Measurements from ENCODE around the gene MMP28.

DNA sequence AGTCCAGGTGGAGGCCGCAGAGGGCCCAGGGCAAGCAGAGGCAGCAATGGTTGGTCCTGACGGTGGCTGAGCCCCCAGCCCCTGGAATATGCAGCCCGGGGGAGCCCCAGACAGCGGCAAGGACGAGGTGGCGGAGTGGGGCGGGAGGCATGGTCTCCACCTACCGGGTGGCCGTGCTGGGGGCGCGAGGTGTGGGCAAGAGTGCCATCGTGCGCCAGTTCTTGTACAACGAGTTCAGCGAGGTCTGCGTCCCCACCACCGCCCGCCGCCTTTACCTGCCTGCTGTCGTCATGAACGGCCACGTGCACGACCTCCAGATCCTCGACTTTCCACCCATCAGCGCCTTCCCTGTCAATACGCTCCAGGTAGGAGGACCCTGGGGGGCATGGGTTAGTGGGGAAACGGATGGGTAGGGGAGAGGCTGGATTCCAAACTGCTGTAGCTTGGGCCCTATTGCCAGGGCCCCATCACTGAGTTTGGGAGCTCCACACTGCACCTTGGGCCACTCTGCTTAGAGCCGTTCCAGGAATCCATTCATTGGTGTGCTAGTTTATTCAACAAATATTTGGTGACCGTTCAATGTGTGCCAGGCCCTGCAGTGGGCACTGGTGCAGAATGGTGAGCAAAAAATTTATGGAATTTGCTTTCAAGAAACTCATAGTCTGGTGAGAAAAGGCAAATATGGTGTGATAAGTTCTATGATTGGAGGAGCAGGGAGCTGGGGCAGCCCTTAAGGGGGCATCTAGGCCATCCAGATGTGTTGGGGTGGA lies 60.2 kb downstream of the MMP28 start:
- TF ChIP-seq, protein P1, sequence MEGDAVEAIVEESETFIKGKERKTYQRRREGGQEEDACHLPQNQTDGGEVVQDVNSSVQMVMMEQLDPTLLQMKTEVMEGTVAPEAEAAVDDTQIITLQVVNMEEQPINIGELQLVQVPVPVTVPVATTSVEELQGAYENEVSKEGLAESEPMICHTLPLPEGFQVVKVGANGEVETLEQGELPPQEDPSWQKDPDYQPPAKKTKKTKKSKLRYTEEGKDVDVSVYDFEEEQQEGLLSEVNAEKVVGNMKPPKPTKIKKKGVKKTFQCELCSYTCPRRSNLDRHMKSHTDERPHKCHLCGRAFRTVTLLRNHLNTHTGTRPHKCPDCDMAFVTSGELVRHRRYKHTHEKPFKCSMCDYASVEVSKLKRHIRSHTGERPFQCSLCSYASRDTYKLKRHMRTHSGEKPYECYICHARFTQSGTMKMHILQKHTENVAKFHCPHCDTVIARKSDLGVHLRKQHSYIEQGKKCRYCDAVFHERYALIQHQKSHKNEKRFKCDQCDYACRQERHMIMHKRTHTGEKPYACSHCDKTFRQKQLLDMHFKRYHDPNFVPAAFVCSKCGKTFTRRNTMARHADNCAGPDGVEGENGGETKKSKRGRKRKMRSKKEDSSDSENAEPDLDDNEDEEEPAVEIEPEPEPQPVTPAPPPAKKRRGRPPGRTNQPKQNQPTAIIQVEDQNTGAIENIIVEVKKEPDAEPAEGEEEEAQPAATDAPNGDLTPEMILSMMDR (IDR thresholded peaks at IDR 0.05; ENCODE audit: insufficient read depth, low read length, poor library complexity, severe bottlenecking), result no peak
- no peak for TF ChIP-seq EZH2phosphoT487 (conservative IDR thresholded peaks at IDR 0.05; ENCODE audit: low read length)
